GM12891 (cell line): ENCODE data around the gene ACYP2.

ENCODE experiments used
- PAX5 ChIP-seq: IDR thresholded peaks from 2 replicates; pipeline ENCODE4 v1.6.1; 2011; ENCODE audit warnings: low read length, moderate library complexity, mild to moderate bottlenecking; ENCODE audit not compliant: insufficient read depth, severe bottlenecking
- POLR2A ChIP-seq: IDR thresholded peaks from 2 replicates; pipeline ENCODE4 v1.6.1; 2011; ENCODE audit warnings: low read depth, low read length, control low read depth
- POLR2AphosphoS5 ChIP-seq: IDR thresholded peaks from 2 replicates; pipeline ENCODE4 v1.6.1; 2011; ENCODE audit warnings: low read depth, low read length, control low read depth
- POU2F2 ChIP-seq: IDR thresholded peaks from 2 replicates; pipeline ENCODE4 v1.6.1; 2011; ENCODE audit warnings: low read depth, mild to moderate bottlenecking, control low read depth, low read length, moderate library complexity
- SPI1 ChIP-seq: IDR thresholded peaks from 2 replicates; pipeline ENCODE4 v1.6.1; 2011; ENCODE audit warnings: low read depth, low read length, control low read depth
- TAF1 ChIP-seq: IDR thresholded peaks from 2 replicates; pipeline ENCODE4 v1.6.1; 2011; ENCODE audit warnings: low read depth, low read length, control low read depth

DNA sequence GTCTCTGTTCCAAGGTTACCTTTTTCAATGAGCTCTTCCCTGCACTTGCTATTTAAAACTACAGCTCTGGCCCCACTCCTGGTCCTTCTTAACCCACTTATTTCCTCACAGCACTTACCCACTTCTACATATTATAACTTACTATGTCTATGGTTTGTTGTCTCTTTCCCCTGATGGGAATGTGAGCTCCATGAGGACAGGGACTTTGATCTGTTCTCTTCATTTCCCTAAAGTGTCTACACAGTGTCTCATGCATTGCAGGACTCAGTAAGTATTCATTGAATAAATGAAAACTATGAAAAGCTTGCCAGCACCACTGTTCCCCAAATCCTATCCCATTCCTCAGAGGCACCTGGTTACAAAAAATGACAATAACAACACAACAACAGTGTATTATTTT lies 18.3 kb upstream of the ACYP2 start:
- TF ChIP-seq POLR2A (no peak), POLR2AphosphoS5 (no peak), TAF1 (no peak), POU2F2 (no peak), PAX5 (no peak), SPI1 (no peak)
